OCI-LY3 (cell line): ENCODE data around the gene SERINC5.

ENCODE experiments used
- EZH2phosphoT487 ChIP-seq: fragments of 200-600 bp; shearing (Covaris generic); IDR thresholded peaks from 2 replicates; pipeline ENCODE4 v1.6.1; 2018; ENCODE audit warnings: antibody characterized with exemption, mixed run types, low read depth
- TF ChIP-seq, protein P1 (sequence below): fragments of 200-600, 300-600 bp; sonication (generic); IDR thresholded peaks from 2 replicates; pipeline ENCODE4 v1.5.1; 2014; ENCODE audit warnings: antibody characterized with exemption, low read length, low read depth

- TF ChIP-seq, protein P1, sequence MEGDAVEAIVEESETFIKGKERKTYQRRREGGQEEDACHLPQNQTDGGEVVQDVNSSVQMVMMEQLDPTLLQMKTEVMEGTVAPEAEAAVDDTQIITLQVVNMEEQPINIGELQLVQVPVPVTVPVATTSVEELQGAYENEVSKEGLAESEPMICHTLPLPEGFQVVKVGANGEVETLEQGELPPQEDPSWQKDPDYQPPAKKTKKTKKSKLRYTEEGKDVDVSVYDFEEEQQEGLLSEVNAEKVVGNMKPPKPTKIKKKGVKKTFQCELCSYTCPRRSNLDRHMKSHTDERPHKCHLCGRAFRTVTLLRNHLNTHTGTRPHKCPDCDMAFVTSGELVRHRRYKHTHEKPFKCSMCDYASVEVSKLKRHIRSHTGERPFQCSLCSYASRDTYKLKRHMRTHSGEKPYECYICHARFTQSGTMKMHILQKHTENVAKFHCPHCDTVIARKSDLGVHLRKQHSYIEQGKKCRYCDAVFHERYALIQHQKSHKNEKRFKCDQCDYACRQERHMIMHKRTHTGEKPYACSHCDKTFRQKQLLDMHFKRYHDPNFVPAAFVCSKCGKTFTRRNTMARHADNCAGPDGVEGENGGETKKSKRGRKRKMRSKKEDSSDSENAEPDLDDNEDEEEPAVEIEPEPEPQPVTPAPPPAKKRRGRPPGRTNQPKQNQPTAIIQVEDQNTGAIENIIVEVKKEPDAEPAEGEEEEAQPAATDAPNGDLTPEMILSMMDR, result no peak
- no peak for TF ChIP-seq EZH2phosphoT487
Observed at GRCh38 chr5:80114860-80115259, 141.0 kb downstream of the SERINC5 start.
